HG03469 (cell line): ENCODE measurements around the gene S100A7A.
"Not testable (repeated sequence)": the region's sequence is repeated elsewhere in the genome, so short reads cannot be mapped to it uniquely, and the experiment has no call there.

Experiments
- ATAC-seq: cut with Tn5 transposase; IDR thresholded peaks from one replicate; pipeline ENCODE4 v1.9.1; 2021; ENCODE audit warnings: mild to moderate bottlenecking, moderate library complexity, moderate number of reproducible peaks; ENCODE audit not compliant: unreplicated experiment

S100A7A gene

GRCh38 chr1:153422450-153423068 is 6.2 kb downstream of the S100A7A start:
- ATAC-seq = no peak

GRCh38 chr1:153426809-153427208 is 10.5 kb downstream of the S100A7A start:
- ATAC-seq = no peak

- ATAC-seq = no peak
Measured at GRCh38 chr1:153428073-153428638, 11.8 kb downstream of the S100A7A start.

GRCh38 chr1:153428791-153429190 is 12.5 kb downstream of the S100A7A start:
- ATAC-seq = no peak

GRCh38 chr1:153429266-153430165 is 13.2 kb downstream of the S100A7A start:
- no peak for ATAC-seq

GRCh38 chr1:153430166-153430553 is 13.8 kb downstream of the S100A7A start:
- ATAC-seq = no peak

GRCh38 chr1:153430561-153430960 is 14.2 kb downstream of the S100A7A start:
- ATAC-seq = no peak

- ATAC-seq = no peak
Measured at GRCh38 chr1:153431002-153431401, 14.7 kb downstream of the S100A7A start.

GRCh38 chr1:153431427-153431826 is 15.1 kb downstream of the S100A7A start:
- ATAC-seq = no peak

- no peak for ATAC-seq
Measured at GRCh38 chr1:153431928-153432327, 15.6 kb downstream of the S100A7A start.

- no peak for ATAC-seq
Measured at GRCh38 chr1:153432874-153433681, 16.8 kb downstream of the S100A7A start.

- no peak for ATAC-seq
Measured at GRCh38 chr1:153434746-153435455, 18.6 kb downstream of the S100A7A start.

GRCh38 chr1:153437236-153437635 is 20.9 kb downstream of the S100A7A start:
- no peak for ATAC-seq

GRCh38 chr1:153438599-153438998 is 22.3 kb downstream of the S100A7A start:
- no peak for ATAC-seq

- no peak for ATAC-seq
Measured at GRCh38 chr1:153439273-153439672, 23.0 kb downstream of the S100A7A start.

GRCh38 chr1:153441238-153441755 is 25.0 kb downstream of the S100A7A start:
- no peak for ATAC-seq

GRCh38 chr1:153443486-153443885 is 27.2 kb downstream of the S100A7A start:
- ATAC-seq = no peak

GRCh38 chr1:153444078-153444477 is 27.8 kb downstream of the S100A7A start:
- ATAC-seq = no peak

- no peak for ATAC-seq
Measured at GRCh38 chr1:153447498-153448170, 31.3 kb downstream of the S100A7A start.

- not testable (repeated sequence) for ATAC-seq
Measured at GRCh38 chr1:153448851-153449250, 32.5 kb downstream of the S100A7A start.
